ENCODE measurements around the gene CCDC71.

The CCDC71 gene

GRCh38 chr3:49166752-49167556 lies 823 bp upstream of the CCDC71 start:
- no peak for DNase-seq

- no peak for DNase-seq
Measured at GRCh38 chr3:49164983-49165720, 979 bp downstream of the CCDC71 start.

- no peak for DNase-seq
Measured at GRCh38 chr3:49163609-49164008, 2.5 kb downstream of the CCDC71 start.

- DNase-seq: no peak
Measured at GRCh38 chr3:49162751-49163419, 3.2 kb downstream of the CCDC71 start.

GRCh38 chr3:49161808-49162530 lies 4.2 kb downstream of the CCDC71 start:
- DNase-seq: no peak

GRCh38 chr3:49161197-49161596 lies 4.9 kb downstream of the CCDC71 start:
- no peak for DNase-seq

- no peak for DNase-seq
Measured at GRCh38 chr3:49158792-49159191, 7.3 kb downstream of the CCDC71 start.

- no peak for DNase-seq
Measured at GRCh38 chr3:49158103-49158709, 7.9 kb downstream of the CCDC71 start.

GRCh38 chr3:49157289-49157688 lies 8.8 kb downstream of the CCDC71 start:
- no peak for DNase-seq

GRCh38 chr3:49153349-49153912 lies 12.7 kb downstream of the CCDC71 start:
- DNase-seq: no peak

GRCh38 chr3:49151610-49152009 lies 14.5 kb downstream of the CCDC71 start:
- no peak for DNase-seq

GRCh38 chr3:49148159-49148558 lies 18.0 kb downstream of the CCDC71 start:
- DNase-seq: no peak

- DNase-seq: no peak
Measured at GRCh38 chr3:49140080-49140479, 26.1 kb downstream of the CCDC71 start.

GRCh38 chr3:49135499-49135898 lies 30.6 kb downstream of the CCDC71 start:
- DNase-seq: no peak

- no peak for DNase-seq
Measured at GRCh38 chr3:49134471-49135265, 31.5 kb downstream of the CCDC71 start.

GRCh38 chr3:49133226-49133951 lies 32.7 kb downstream of the CCDC71 start:
- peak; percentile 92 for DNase-seq

- peak; percentile 76 for DNase-seq
Measured at GRCh38 chr3:49132437-49133225, 33.5 kb downstream of the CCDC71 start, which contains the start of gene LAMB2. LAMB2 (minus strand) TSS chr3:49133050; CDS start chr3:49132867, 183 bp downstream.

GRCh38 chr3:49132073-49132436 lies 34.1 kb downstream of the CCDC71 start:
- DNase-seq: no peak

- no peak for DNase-seq
Measured at GRCh38 chr3:49131576-49131975, 34.6 kb downstream of the CCDC71 start.
